ENCODE measurements around the gene INO80.
"Not testable (repeated sequence)": the region's sequence is repeated elsewhere in the genome, so short reads cannot be mapped to it uniquely, and the experiment has no call there.

INO80 gene

GRCh38 chr15:41116962-41117252, 827 bp upstream of the INO80 start:
- no peak for DNase-seq

DNA sequence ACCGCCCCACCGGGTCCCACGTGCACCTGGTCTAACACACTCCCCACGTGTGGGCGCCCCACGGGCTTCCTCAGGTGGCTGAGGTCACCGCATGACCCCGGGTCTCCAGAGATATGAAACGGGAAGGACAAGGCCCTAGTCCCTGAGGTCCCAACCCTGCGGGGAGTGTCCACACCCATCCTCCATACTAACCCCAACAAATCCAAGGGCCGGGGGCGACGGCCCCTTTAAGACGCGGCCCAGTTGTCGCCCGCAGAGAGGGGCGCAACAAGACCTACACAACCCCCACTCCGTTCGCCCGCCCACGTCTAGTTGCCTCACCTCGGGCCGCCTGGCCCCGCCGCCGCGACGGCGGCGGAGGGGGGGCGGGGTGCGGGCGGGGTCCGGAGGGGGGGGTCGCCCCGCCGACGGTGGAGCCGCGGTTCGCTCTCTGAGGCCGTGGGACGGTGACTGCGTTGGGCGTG, 396 bp downstream of the INO80 start:
- peak; percentile 65 for DNase-seq

GRCh38 chr15:41115161-41115651, 874 bp downstream of the INO80 start:
- DNase-seq, result peak; percentile 64

- no peak for DNase-seq
Measured at GRCh38 chr15:41106947-41107346, 9.1 kb downstream of the INO80 start.

DNA sequence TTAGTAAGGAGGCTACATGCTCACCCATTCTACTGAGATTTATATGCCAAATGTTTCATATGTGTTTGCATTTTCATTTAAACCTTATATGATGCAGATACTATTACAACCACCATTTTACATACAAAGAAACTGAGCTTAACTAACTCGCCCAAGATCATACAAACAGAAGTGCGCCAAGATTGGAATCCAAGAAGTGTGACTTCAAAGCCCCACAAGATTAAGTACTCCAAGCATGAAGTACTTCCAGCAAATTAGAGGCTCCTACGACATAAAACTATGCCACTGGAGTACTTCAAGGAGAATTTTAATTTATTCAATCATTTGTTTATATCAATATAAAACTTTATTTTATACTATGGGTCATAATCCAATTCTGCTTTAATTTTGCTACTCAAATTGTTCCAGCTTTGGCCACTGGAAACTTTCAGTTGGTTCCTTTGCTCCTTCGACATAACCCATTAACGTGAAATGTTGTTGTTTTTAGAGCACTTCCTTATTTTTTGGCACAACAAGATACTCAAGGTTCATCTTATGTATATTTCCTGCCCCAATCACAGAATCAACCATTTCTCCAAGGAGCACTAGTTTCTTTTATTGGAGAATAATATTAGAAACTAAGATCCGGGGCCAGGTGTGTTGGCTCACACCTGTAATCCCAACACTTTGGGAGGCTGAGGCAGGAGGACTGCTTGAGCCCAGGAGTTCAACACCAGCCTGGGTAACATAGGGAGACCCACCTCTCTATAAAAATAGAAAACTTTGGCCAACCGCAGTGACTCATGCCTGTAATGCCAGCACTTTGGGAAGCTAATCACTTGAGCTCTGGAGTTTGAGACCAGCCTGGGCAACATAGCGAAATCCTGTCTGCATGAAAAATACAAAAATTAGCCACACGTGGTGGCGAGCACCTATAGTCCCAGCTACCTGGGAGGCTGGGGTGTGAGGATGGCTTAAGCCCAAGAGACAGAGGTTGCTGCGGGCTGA, 10.4 kb downstream of the INO80 start:
- DNase-seq, result no peak

DNA sequence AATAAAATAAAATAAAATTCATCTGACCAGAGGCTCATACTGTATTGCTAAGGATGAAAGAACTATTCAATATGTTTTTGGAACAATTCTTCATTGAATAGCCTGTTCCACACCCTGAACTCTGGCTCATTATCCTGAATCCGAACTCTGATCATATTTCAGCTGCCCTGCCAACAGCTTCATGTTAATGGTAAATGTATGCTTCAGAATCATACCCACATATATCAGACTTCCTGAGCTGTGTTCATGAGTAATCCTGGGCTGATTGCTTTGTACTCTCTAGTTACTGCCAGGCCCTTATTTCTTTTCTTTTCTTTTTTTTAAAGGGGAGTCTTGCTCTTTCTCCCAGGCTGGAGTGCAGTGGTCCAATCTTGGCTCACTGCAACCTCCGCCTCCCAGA, 11.8 kb downstream of the INO80 start:
- peak; percentile 64 for DNase-seq

DNA sequence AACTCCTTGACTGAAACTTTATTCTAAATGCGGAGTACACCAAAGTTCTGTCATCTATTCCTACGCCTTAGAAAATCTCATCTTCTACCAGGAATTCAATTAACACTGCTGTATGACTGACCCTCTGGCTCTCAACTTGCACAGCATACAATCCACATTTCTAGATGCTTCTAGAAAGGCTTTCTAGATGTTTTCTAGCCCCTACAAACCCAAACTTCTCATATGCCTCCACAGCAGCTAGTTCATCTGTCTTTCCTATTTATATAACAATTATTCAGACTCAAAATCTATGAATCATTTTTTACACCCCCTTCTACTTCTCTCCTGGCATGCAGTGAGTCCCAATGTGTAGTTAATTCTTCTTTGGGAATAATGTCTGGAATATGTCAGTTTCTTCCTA, 13.2 kb downstream of the INO80 start:
- peak; percentile 3 for DNase-seq

DNA sequence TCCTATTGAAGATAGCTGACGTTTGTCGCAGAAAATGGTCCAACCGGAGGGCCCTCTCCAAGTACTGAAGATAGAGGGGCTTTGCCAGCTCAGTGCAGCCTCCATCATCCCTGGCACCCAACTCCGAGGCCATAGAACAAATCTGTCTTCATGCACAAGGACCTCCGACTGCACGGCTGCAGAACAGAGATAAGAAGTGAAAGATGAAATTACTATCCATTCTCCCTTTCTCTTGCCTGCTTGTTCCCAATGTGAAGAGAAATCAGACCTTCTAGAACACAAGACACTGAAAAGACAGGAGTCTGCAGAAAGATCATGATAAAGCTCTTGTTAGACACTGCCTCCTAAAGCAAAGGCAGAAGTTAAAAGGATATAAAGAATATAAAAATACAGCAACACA, 19.9 kb downstream of the INO80 start:
- no peak for DNase-seq

GRCh38 chr15:41085029-41085428, 31.1 kb downstream of the INO80 start:
- no peak for DNase-seq

GRCh38 chr15:41080144-41080543, 35.9 kb downstream of the INO80 start:
- DNase-seq, result no peak

DNA sequence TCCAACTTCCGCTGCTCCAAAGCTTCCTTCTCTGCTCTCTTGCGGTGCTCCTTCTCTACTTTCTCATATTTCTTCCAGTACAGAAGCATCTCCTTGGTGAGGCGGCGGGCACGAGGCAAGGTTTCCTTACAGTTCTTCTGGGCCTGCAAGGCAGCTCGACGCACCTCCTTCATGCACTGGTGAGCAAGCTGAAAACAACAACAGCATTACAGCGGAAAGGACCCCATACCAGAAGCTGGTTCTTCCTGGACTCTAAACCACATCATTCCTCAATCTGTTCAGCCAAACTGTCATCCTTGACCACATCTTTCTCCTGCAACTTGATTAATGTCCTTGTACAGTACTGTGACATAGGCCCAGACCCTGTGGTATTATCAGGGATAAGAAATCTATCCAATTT, 36.4 kb downstream of the INO80 start:
- no peak for DNase-seq

- DNase-seq, result not testable (repeated sequence)
Measured at GRCh38 chr15:41078879-41079278, 37.2 kb downstream of the INO80 start.

- DNase-seq, result no peak
Measured at GRCh38 chr15:41078125-41078524, 38.0 kb downstream of the INO80 start.

GRCh38 chr15:41073028-41073427, 43.1 kb downstream of the INO80 start:
- no peak for DNase-seq

DNA sequence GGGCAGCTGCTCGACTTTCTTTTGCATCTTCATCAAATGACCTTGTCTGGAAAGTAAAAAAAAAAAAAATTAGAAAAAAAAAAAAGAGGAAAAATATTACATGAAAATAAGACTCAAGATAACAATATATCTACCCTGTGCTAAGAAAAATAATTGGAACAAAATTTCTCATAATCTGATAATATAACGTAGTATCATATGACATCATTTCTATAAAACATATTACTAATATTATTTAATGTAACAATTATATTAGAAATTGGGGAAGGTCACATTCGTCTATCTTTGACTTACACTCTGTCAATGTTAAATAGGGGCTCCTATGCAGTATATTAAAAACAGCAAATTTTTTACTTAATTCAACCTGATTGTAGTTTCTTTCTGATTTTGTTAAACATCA, 44.1 kb downstream of the INO80 start:
- no peak for DNase-seq

DNA sequence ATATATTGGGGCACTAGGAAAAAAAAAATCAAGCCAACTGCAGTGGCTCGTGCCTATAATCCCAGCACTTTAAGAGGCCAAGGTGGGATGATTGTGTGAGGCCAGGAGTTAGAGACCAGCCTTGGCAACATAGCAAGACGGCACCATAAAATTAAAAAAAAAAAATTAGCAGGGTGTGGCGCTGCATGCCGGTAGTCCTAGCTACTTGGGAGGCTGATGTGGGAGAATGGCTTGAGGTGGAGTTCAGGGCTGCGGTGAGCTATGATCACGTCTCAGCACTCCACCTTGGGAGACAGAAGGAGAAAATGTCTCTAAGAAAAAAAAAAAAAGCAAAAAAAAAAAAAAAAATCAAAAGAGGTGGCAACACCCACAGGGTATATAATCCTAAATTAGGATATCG, 49.6 kb downstream of the INO80 start:
- DNase-seq, result no peak

GRCh38 chr15:41061667-41062066, 54.4 kb downstream of the INO80 start:
- no peak for DNase-seq

GRCh38 chr15:41060505-41060904, 55.6 kb downstream of the INO80 start:
- no peak for DNase-seq

GRCh38 chr15:41056810-41057209, 59.3 kb downstream of the INO80 start:
- no peak for DNase-seq

DNA sequence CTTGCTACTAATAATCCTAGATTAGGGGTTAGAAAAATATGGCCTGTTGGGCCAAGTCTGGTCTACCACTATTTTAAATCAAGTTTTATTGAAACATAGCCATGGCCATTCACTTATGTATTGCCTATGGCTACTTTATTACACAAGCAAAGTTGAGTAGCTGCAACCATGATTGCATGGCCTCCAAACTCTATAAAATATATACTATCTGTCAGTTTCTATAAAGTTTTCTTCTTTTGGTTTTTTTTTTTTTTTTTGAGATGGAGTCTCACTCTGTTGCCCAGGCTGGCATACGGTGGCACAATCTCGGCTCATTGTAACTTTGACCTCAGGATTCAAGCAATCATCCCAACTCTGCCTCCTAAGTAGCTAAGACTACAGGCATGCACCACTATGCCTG, 60.4 kb downstream of the INO80 start:
- no peak for DNase-seq

GRCh38 chr15:41051139-41051538, 64.9 kb downstream of the INO80 start:
- DNase-seq, result no peak

- no peak for DNase-seq
Measured at GRCh38 chr15:41048852-41049251, 67.2 kb downstream of the INO80 start.

DNA sequence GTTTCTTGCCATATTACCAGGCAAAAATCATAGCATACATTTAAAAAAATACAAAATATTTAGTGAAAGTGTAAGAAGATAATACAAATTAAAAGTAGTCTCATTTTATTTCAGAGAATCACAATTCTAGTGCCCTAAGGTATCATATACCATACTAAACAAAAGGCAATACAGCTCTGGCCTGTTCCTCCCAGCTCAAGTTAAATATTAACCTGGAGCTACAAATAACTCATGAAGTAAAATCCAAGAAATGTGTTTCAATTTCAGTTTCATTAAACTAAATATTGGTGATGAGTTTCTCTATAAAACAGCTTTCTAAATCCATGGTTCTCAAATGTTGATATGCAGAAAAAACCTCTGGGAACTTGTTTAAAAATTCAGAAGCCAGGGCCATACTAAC, 67.7 kb downstream of the INO80 start:
- no peak for DNase-seq

DNA sequence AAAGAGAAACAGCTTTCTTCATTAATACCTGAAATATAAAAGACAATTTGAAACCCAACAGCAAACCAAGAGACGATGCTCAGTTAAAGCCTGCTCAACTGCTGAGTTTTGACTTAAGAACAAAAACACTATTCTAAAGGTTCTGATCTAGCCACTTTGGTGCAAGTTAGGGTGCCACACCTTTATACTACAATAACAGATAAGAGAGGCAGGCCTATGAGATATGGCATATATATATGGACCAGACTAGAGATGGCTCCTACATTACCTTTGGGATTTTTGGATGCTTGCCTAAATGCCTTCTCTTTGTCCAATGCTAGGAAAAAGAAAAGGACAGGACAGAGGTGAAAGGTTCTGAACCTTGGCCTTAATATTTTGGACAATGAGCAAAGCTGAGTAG, 68.6 kb downstream of the INO80 start:
- DNase-seq, result no peak
